ENCODE measurements around the gene NLGN2.
"Not testable (repeated sequence)": the region's sequence is repeated elsewhere in the genome, so short reads cannot be mapped to it uniquely, and the experiment has no call there.

NLGN2 gene

DNA sequence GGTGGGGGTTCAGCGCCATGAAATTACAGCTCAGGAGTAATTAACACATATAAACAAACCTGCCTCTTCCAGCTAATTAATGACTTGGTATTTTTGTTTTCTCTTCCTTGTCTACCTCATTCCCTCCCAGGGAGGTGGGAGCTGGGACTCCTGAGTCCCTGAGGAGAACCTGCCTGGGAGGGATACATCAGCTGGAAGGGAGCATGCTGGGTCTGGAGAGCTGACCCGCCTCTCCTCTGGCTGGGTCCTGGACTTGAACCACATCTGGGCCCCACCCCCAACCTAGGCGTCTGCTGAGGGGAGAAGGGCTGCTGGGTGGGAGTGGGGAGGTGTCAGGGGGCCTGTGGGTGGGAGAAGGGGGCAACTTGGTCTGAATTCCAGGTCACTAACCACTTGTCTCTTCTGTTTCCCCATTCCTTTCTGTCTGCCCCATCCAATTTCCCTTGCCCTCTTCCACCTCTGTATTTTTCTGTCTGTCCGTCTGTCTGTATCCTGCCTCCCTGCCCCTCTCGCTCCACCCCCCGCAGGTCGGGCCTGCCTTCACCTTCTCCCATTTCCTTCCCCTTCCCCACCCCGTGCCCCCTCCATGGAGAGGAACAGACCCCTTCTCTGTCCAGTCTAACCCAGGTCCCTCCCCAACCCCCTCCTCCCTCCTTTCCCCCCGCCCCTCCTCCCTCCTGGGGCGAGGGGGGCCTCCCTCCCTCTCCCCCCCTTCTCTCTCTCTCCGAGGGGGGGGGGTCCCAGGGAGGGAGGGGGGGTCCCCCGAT lies at the start of gene NLGN2:
Gene NLGN2, plus strand, starts transcription at position 361 of the 767 bp plus-strand sequence. CDS start 411 bp downstream, outside the sequence.
- DNase-seq: no peak

GRCh38 chr17:7361906-7362305 lies 45.7 kb upstream of the NLGN2 start:
- no peak for DNase-seq

DNA sequence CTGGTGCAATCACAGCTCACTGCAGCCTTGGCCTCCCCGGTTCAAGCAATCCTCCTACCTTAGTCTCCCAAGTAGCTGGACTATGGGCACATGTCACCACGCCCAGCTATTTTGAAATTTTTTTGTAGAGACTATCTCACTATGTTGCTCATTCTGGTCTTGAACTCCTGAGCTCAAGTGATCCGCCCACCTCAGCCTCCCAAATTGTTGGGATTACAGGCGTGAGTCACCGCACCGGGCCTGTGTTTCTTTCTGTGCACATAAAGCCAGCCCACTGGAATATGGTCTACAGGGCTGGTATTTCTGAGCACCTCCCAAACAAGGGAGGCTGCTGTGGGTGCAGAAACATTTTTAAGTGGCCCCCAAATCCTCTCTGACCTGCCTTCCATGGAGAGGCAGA lies 44.3 kb upstream of the NLGN2 start:
- no peak for DNase-seq

DNA sequence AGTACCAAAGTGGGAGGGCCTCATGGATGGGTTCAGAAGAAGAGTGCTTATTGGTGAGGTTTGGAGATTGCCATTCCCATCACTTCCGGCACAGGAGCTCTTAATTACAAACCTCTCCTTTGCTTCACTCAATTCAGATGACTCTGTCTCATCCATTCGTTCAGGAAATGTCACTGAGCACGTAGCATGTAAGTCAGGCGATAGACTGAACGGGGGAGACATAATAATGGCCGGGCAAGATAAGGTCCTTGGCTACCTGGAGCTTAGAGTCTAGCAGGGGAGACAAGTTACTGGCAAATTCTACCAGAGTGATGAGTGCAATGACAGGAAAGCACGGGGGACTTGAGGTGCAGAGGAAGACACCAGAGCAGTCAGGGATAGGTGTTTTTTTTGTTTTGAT lies 41.7 kb upstream of the NLGN2 start:
- not testable (repeated sequence) for DNase-seq

- no peak for DNase-seq
Measured at GRCh38 chr17:7367083-7367482, 40.6 kb upstream of the NLGN2 start.

- no peak for DNase-seq
Measured at GRCh38 chr17:7367918-7368598, 39.6 kb upstream of the NLGN2 start.

- DNase-seq: not testable (repeated sequence)
Measured at GRCh38 chr17:7368599-7368994, 39.0 kb upstream of the NLGN2 start.

GRCh38 chr17:7369825-7370224 lies 37.8 kb upstream of the NLGN2 start:
- DNase-seq: no peak

DNA sequence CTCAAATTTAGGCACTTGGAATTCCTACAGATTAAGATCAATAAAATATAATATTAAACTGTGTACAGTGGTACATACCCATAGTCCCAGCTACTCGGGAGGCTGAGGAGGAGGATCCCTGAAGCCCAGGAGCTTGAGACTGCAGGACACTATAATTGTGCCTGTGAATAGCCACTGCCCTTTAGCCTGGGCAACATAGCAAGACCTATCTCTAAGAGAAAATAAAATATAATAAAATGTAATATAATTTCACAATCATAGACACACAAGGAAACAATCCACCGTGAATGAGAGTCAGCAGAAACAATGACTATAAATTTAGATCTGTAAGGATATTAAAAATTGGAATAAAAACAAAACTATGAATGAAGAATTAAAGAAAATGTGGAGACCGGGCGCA lies 36.8 kb upstream of the NLGN2 start:
- no peak for DNase-seq

GRCh38 chr17:7374353-7374752 lies 33.3 kb upstream of the NLGN2 start:
- no peak for DNase-seq

DNA sequence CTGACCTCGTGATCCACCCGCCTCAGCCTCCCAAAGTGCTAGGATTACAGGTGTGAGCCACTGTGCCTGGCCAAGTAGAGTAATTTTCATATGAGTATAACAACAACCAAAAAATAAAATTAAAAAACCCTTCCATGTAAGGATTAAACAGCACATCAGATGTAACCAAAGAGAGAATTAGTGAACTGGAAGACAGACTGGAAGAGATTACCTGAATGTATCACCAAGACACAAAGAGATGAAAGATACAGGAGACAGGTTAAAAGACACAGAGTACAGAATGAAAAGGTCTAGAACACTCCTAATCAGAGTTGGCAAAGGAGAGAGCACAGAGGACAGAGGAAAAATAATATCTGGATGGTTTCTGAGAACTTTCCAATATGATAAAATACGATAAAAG lies 28.5 kb upstream of the NLGN2 start:
- no peak for DNase-seq

DNA sequence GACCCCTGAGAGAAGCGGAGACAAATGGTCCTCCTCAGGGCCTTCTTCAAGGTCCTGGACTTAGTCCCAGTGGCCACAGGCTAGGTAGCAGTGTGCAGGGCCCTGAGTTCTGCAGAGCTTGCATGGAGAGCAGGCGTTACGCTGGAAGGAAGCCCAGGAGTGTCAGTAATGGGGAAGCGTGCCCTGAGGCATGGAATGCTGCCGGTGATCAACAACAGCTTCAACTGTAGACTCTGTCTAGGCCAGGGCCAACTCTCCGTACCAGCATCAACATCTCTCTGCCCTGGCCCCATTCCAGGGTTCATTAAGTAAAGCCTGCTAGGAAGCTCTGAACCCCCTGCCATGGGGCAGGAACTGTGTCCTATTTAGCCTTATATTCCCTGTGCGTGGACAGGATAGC lies 27.3 kb upstream of the NLGN2 start:
- peak in 6 of 56 donors; percentile 6 to 56 (median 8) for DNase-seq

- DNase-seq: no peak
Measured at GRCh38 chr17:7380855-7381683, 26.6 kb upstream of the NLGN2 start, which contains the start of gene TNK1. Gene TNK1 (plus strand): TSS chr17:7381089. CDS start chr17:7382927, 1,838 bp downstream.

GRCh38 chr17:7382901-7383300 lies 24.7 kb upstream of the NLGN2 start:
- DNase-seq: no peak

GRCh38 chr17:7383371-7383741 lies 24.3 kb upstream of the NLGN2 start:
- no peak for DNase-seq

GRCh38 chr17:7383742-7384488 lies 23.7 kb upstream of the NLGN2 start:
- peak in 14 of 56 donors; percentile 9 to 54 (median 31) for DNase-seq

DNA sequence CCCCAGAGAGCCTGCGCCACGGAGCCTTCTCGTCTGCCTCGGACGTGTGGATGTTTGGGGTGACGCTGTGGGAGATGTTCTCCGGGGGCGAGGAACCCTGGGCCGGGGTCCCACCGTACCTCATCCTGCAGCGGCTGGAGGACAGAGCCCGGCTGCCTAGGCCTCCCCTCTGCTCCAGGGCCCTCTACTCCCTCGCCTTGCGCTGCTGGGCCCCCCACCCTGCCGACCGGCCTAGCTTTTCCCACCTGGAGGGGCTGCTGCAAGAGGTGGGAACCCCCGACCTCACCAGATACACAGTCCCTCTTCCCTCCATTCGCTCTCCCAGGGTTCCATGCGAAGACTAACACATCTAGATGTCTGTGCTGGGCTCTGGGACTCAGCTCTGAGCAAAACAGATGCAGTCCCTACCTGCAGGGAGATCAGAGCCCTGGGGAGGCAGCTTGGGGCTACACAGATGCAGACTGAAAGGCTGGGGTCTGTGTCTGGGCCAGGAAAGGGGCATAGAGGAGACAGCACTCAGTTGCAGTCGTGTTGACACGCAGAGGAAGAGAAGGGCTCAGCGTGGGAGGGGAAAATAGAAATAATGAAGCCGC lies 23.1 kb upstream of the NLGN2 start:
- DNase-seq: no peak

- no peak for DNase-seq
Measured at GRCh38 chr17:7388856-7389255, 18.8 kb upstream of the NLGN2 start.

DNA sequence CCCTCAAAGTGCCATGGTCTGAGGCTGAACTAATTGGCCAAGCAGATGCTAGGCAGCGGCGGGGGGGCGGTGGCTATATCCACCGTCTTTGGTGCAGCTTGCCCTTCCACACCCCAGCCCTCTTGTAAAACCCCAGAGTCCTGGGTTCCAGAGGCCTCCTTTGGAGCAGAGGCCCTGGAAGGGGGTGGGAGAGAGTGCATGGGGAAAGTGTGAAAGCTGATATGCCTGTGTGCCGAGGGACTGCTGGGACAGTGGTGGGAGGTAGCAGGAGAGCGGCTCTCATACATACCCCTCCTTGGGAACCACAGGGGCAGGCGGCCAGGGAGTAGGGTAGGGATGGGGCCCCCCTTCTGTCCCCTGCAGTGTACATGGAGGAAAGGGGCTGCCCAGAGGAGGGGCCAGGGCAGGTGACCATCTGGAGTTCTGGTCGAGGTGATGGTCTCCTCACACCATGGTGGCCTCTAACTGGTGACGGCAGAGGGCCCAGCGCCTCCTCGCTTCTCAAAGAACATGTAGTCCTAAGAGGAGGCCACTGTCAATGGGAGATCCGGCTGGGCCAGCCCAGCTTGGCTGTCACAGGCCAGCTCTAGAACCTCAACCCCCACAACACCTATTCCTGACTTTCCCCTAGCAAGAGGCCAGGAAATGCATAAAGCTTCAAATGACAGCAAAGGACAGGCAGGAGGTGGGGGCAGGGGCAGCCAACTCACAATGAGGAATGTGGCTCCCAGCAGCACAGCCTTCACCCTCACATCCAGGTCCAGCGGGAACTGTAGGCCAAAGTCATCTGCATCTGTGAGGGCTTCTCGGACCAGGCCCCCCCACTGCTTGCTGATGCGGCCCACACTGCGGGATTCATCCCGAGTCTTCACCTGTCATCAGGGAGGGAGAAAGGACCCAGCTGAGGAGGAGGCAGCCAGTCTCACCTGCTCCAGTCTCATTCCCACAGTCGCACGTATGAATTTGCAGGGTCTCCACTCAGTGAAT lies 17.4 kb upstream of the NLGN2 start:
- no peak for DNase-seq

DNA sequence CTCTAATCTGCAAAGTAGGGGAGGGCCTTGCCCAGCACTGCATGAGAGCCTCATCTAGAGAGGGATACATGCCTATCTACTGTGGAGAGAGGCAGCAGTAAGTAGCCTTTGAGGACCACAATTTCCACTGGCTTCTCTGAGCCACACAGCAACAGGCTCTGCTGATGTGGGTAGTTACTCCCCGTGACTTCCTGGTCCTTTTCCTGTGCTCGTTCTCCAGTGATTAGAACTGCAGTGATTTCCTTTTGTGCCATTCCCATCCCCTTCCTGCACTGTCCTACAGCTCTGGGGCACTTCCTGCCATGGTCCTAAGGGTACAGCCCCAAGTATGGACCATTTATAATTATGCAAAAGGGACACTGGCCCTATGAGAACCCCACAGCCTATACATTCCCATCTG lies 16.3 kb upstream of the NLGN2 start:
- no peak for DNase-seq
